H9 (cell line): ENCODE data around the gene ZNF106. TPM values are rescaled to one million over a fixed set of nuclear protein-coding genes. Genes with fewer than 3 reads are reported as not detected.

Source experiments
- DNase-seq: peaks from one replicate; pipeline ENCODE4 v3.0.0-alpha.2; 2017
- H2AFZ ChIP-seq: one replicate; pipeline ENCODE4 v1.6.1; 2013; ENCODE audit warnings: mild to moderate bottlenecking, low read length, control low read depth, moderate library complexity
- H2AK5ac ChIP-seq: 2 replicates; pipeline ENCODE4 v1.6.1; 2013; ENCODE audit warnings: low read length, control low read depth, mixed read lengths; ENCODE audit not compliant: insufficient read length
- H2BK120ac ChIP-seq: one replicate; pipeline ENCODE4 v1.6.1; 2013; ENCODE audit warnings: low read depth, mild to moderate bottlenecking, low read length, control low read depth, inconsistent platforms; ENCODE audit not compliant: poor library complexity, severe bottlenecking
- H2BK12ac ChIP-seq: 2 replicates; pipeline ENCODE4 v1.6.1; 2013; ENCODE audit warnings: low read length, control low read depth, mixed read lengths, low read depth; ENCODE audit not compliant: insufficient read length
- H2BK15ac ChIP-seq: 2 replicates; pipeline ENCODE4 v1.6.1; 2013; ENCODE audit warnings: low read depth, low read length, control low read depth
- H2BK20ac ChIP-seq: one replicate; pipeline ENCODE4 v1.6.1; 2013; ENCODE audit warnings: low read depth, mild to moderate bottlenecking, low read length, control low read depth, inconsistent platforms; ENCODE audit not compliant: poor library complexity, severe bottlenecking
- H2BK5ac ChIP-seq: 2 replicates; pipeline ENCODE4 v1.6.1; 2013; ENCODE audit warnings: low read length, control low read depth, mixed read lengths; ENCODE audit not compliant: insufficient read length
- H3K14ac ChIP-seq: 2 replicates; pipeline ENCODE4 v1.6.1; 2013; ENCODE audit warnings: low read length, control low read depth; ENCODE audit not compliant: insufficient read depth
- H3K18ac ChIP-seq: 2 replicates; pipeline ENCODE4 v1.6.1; 2013; ENCODE audit warnings: low read depth, mild to moderate bottlenecking, mixed read lengths, low read length, control low read depth; ENCODE audit not compliant: insufficient read length
- H3K23ac ChIP-seq: 2 replicates; pipeline ENCODE4 v1.6.1; 2013; ENCODE audit warnings: low read length, control low read depth, mixed read lengths, low read depth; ENCODE audit not compliant: insufficient read length
- H3K23me2 ChIP-seq: 2 replicates; pipeline ENCODE4 v1.6.1; 2013; ENCODE audit warnings: low read depth, mild to moderate bottlenecking, mixed read lengths, low read length, control low read depth; ENCODE audit not compliant: insufficient read length, poor library complexity, severe bottlenecking
- H3K27ac ChIP-seq: 2 replicates; pipeline ENCODE4 v1.5.1; 2013; ENCODE audit warnings: low read length, control low read depth, mixed read lengths, low read depth; ENCODE audit not compliant: insufficient read length
- H3K27me3 ChIP-seq: 2 replicates; pipeline ENCODE4 v1.6.1; 2013; ENCODE audit warnings: low read length, control low read depth, inconsistent platforms; ENCODE audit not compliant: insufficient read depth
- H3K4ac ChIP-seq: 2 replicates; pipeline ENCODE4 v1.6.1; 2013; ENCODE audit warnings: low read depth, mild to moderate bottlenecking, control low read depth, inconsistent platforms, low read length, moderate library complexity
- H3K4me1 ChIP-seq: 2 replicates; pipeline ENCODE4 v1.6.1; 2013; ENCODE audit warnings: low read length, control low read depth, inconsistent platforms; ENCODE audit not compliant: insufficient read depth
- H3K4me2 ChIP-seq: 2 replicates; pipeline ENCODE4 v1.6.1; 2013; ENCODE audit warnings: low read length, control low read depth, mixed read lengths; ENCODE audit not compliant: insufficient read length, insufficient read depth
- H3K56ac ChIP-seq: 2 replicates; pipeline ENCODE4 v1.6.1; 2013; ENCODE audit warnings: low read depth, mild to moderate bottlenecking, mixed read lengths, low read length, control low read depth; ENCODE audit not compliant: insufficient read length
- H3K79me1 ChIP-seq: 2 replicates; pipeline ENCODE4 v1.6.1; 2013; ENCODE audit warnings: low read depth, mild to moderate bottlenecking, moderate library complexity, low read length, control low read depth, inconsistent platforms; ENCODE audit not compliant: insufficient read depth, poor library complexity, severe bottlenecking
- H3K79me2 ChIP-seq: 2 replicates; pipeline ENCODE4 v1.6.1; 2013; ENCODE audit warnings: low read length, control low read depth, inconsistent platforms; ENCODE audit not compliant: insufficient read depth
- H3K9ac ChIP-seq: 2 replicates; pipeline ENCODE4 v1.6.1; 2013; ENCODE audit warnings: low read length, control low read depth, mixed read lengths; ENCODE audit not compliant: insufficient read length; ENCODE audit errors: extremely low read depth
- H3K9me3 ChIP-seq: one replicate; pipeline ENCODE4 v1.6.1; 2013; ENCODE audit warnings: low read depth, low read length, inconsistent platforms; ENCODE audit not compliant: control insufficient read depth
- H3T11ph ChIP-seq: one replicate; pipeline ENCODE4 v1.6.1; 2013; ENCODE audit warnings: mild to moderate bottlenecking, low read length, control low read depth, inconsistent platforms
- H4K20me1 ChIP-seq: one replicate; pipeline ENCODE4 v1.6.1; 2013; ENCODE audit not compliant: control insufficient read depth, insufficient read length, insufficient read depth
- H4K5ac ChIP-seq: 2 replicates; pipeline ENCODE4 v1.6.1; 2013; ENCODE audit warnings: low read depth, mild to moderate bottlenecking, mixed read lengths, low read length, control low read depth; ENCODE audit not compliant: insufficient read length
- H4K8ac ChIP-seq: replicated peaks from 2 replicates; pipeline ENCODE4 v1.6.1; 2013; ENCODE audit warnings: low read length, control low read depth, mixed read lengths, low read depth; ENCODE audit not compliant: insufficient read length
- H4K91ac ChIP-seq: 2 replicates; pipeline ENCODE4 v1.6.1; 2013; ENCODE audit warnings: low read depth, mild to moderate bottlenecking, moderate library complexity, mixed read lengths, low read length, control low read depth; ENCODE audit not compliant: insufficient read length
- H3K27ac Mint-ChIP-seq, 3 experiments: 2 replicates in 2 of 3; 3 replicates in 1 of 3; pipeline ENCODE4 v1.8.0; 2020 to 2021; ENCODE audit warnings: mixed read lengths in 3 of 3, mild to moderate bottlenecking in 1 of 3, moderate library complexity in 1 of 3
- H3K27me3 Mint-ChIP-seq: 2 replicates; pipeline ENCODE4 v1.8.0; 2021; ENCODE audit warnings: low read depth, mild to moderate bottlenecking, moderate library complexity, mixed read lengths
- H3K36me3 Mint-ChIP-seq, 3 experiments: 2 replicates in 2 of 3; 3 replicates in 1 of 3; pipeline ENCODE4 v1.8.0; 2020 to 2021; ENCODE audit warnings: low read depth in 3 of 3, mixed read lengths in 3 of 3; ENCODE audit not compliant: insufficient read depth in 1 of 3
- H3K4me1 Mint-ChIP-seq, 2 experiments: 2 replicates each; pipeline ENCODE4 v1.8.0; 2020; ENCODE audit warnings: mixed read lengths in 2 of 2
- H3K4me3 Mint-ChIP-seq, 2 experiments: 2 replicates in 1 of 2; 3 replicates in 1 of 2; pipeline ENCODE4 v1.8.0; 2020 to 2021; ENCODE audit warnings: mild to moderate bottlenecking in 2 of 2, mixed read lengths in 2 of 2, moderate library complexity in 1 of 2
- H3K9me3 Mint-ChIP-seq, 2 experiments: 2 replicates in 1 of 2; 3 replicates in 1 of 2; pipeline ENCODE4 v1.8.0; 2020; ENCODE audit warnings: mild to moderate bottlenecking in 2 of 2, mixed read lengths in 2 of 2, moderate library complexity in 1 of 2
- WGBS: extraction: QIAGEN DNeasy Blood & Tissue Kit; methylation state at CpG from one replicate; pipeline ENCODE4 v1.1.7; 2013; ENCODE audit warnings: missing lambda C conversion rate, low lambda C conversion rate, mixed read lengths; ENCODE audit not compliant: insufficient read length; ENCODE audit errors: extremely low coverage; 5-methylcytosine and 5-hydroxymethylcytosine counted together
- total RNA-seq: library from RNA; stranded (reverse); gene quantifications from 2 replicates; pipeline ENCODE4 v1.2.1, GENCODE V29; 2021
- TF ChIP-seq, protein P1 (sequence below): fragments of 200-600 bp; sonication (generic); conservative IDR thresholded peaks from 3 replicates; pipeline ENCODE4 v1.8.0; 2021; ENCODE audit warnings: antibody characterized with exemption, mild to moderate bottlenecking

The ZNF106 gene
- total RNA-seq, 1 experiment from 2014 or later: 55.0 TPM

DNA sequence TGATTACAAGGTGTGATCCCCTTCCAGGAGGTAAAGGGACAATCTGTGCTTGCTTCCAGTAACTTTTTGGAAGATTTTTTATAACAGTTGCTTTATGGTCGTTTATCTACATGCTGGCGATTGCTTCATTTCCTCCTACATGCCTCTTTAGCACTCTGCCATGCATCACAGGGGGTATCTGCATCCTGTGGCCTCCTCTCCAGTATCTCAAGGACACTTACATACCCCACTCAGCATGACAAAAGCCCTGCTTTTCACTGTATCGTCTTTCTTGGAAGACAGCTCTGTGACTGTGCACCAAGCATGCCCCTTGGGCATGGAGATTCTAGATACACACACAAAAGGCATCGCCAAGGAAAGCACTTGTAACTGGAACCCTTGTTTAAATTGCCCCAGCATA lies 106.3 kb downstream of the ZNF106 start:
- Mint-ChIP-seq H3K36me3 (no peaks in the 10 kb centered on the region; a peak in 1 of 7 replicates), H3K27ac (peak overlapping the region in 1 of 3 experiments; percentile 82; a peak in 1 of 7 replicates), H3K4me3 (peak overlapping the region in 1 of 2 experiments; percentile 5; a peak in 2 of 5 replicates), H3K4me1 (peaks cover 20 to 23% of the 10 kb centered on the region in 2 experiments), H3K9me3 (peaks cover under 1% of the 10 kb centered on the region in 2 experiments; a peak in 3 of 5 replicates), H3K27me3 (peaks cover 5% of the 10 kb centered on the region)
- no peak overlapping the region for H2AFZ ChIP-seq
- no CpG with 5 or more reads among the region's 4 CpGs for WGBS
- no peak overlapping the region for H4K91ac ChIP-seq
- no peaks in the 10 kb centered on the region for H3K9me3 ChIP-seq
- no peak overlapping the region for H3K4ac ChIP-seq
- H3K27ac ChIP-seq: no peak overlapping the region
- no peak overlapping the region for H3K23ac ChIP-seq
- no peak overlapping the region for H4K8ac ChIP-seq
- TF ChIP-seq, protein P1, sequence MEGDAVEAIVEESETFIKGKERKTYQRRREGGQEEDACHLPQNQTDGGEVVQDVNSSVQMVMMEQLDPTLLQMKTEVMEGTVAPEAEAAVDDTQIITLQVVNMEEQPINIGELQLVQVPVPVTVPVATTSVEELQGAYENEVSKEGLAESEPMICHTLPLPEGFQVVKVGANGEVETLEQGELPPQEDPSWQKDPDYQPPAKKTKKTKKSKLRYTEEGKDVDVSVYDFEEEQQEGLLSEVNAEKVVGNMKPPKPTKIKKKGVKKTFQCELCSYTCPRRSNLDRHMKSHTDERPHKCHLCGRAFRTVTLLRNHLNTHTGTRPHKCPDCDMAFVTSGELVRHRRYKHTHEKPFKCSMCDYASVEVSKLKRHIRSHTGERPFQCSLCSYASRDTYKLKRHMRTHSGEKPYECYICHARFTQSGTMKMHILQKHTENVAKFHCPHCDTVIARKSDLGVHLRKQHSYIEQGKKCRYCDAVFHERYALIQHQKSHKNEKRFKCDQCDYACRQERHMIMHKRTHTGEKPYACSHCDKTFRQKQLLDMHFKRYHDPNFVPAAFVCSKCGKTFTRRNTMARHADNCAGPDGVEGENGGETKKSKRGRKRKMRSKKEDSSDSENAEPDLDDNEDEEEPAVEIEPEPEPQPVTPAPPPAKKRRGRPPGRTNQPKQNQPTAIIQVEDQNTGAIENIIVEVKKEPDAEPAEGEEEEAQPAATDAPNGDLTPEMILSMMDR: no peak
- no peak overlapping the region for H2BK120ac ChIP-seq
- H3K79me1 ChIP-seq: no peaks in the 10 kb centered on the region
- no peak overlapping the region for H3K14ac ChIP-seq
- no peak overlapping the region for H2BK12ac ChIP-seq
- no peak overlapping the region for H2BK5ac ChIP-seq
- DNase-seq: peak; percentile 64
- H3T11ph ChIP-seq: no peak overlapping the region
- no peaks in the 10 kb centered on the region for H3K79me2 ChIP-seq
- H3K4me2 ChIP-seq: peak overlapping the region; percentile 24
- H3K4me1 ChIP-seq: 0 out of 2 replicates have a peak, but pooled peaks cover 10% of the 10 kb centered on the region
- no peak overlapping the region for H3K56ac ChIP-seq
- no peak overlapping the region for H2BK20ac ChIP-seq
- no peak overlapping the region for H3K9ac ChIP-seq
- H2BK15ac ChIP-seq: no peak overlapping the region
- no peaks in the 10 kb centered on the region for H3K23me2 ChIP-seq
- H4K5ac ChIP-seq: no peak overlapping the region
- no peak overlapping the region for H3K18ac ChIP-seq
- no peaks in the 10 kb centered on the region for H4K20me1 ChIP-seq
- H2AK5ac ChIP-seq: no peak overlapping the region
- no peaks in the 10 kb centered on the region for H3K27me3 ChIP-seq
